ENCODE results near the gene EHMT2.
"Not testable (repeated sequence)": the region's sequence is repeated elsewhere in the genome, so short reads cannot be mapped to it uniquely, and the experiment has no call there.

Gene EHMT2

DNA sequence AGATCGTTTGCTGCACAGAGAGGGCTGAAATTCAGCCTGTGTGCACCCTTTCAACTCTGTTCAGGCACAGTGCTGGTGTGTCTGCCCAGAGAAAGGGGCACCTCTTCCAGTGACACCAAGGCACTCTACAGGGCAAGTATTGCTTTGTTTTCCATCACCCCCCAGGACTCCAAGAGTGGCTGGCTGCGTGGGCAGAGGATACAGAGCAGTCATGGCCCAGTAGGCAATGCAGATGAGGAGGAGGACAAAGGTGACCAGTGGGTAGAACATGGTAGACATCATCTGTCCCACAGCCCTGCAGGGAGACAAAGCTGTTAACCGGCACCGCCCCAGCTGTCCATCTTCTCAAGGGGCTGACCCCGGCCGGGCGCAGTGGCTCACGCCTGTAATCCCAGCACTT lies 28.2 kb downstream of the EHMT2 start:
- no peak for DNase-seq

DNA sequence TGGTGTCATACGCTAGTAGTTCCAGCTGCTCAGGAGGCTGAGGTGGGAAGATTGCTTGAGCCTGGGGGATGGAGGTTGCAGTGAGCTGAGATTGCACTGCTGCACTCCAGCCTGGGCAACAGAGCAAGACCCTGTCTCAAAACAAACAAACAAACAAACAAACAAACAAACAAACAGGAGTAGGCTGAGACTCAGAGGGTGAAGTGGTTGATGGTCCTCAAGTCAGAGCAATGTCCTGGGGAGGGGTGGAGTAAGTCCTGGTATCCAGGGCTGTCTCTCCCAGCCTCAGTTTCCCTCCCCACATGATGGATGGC lies 28.9 kb downstream of the EHMT2 start:
- DNase-seq, result not testable (repeated sequence)

GRCh38 chr6:31865205-31866118 lies 32.0 kb downstream of the EHMT2 start:
- DNase-seq, result no peak

DNA sequence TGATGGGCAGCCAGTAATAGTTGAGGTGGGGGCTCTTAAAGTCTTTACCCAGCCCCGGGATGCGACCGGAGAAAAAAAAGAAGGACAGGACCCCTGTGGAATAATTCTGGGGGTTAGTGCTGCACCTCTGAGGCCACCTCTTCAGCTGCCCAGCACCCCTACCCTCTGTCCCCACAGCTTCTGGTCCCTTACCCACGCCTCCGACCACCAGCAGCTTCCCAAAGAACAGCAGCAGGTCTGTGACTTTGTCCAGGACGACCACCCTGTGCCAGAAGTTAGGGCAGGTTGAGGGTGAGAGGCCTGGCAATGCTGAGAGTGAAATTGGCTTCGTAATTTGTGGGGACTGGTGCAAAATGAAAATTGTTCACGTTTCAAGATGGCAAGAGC lies 32.7 kb downstream of the EHMT2 start:
- DNase-seq, result no peak

DNA sequence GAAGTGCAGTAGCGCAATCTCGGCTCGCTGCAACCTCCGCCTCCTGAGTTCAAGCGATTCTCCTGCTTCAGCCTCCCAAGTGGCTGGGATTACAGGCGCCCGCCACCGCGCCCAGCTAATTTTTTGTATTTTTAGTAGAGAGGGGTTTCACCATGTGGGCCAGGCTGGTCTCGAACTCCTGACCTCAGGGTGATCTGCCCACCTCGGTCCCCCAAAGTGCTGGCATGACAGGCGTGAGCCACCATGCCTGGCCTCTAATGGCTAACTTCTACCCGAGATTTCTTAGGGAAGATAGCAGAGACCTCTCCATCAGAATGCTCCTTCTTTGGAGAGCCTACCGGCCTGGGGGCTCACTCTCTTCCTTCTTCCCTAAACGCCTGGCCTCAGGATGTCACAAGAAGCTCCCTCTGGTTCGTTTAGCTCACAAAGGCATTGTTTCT lies 33.4 kb downstream of the EHMT2 start:
- DNase-seq, result not testable (repeated sequence)

DNA sequence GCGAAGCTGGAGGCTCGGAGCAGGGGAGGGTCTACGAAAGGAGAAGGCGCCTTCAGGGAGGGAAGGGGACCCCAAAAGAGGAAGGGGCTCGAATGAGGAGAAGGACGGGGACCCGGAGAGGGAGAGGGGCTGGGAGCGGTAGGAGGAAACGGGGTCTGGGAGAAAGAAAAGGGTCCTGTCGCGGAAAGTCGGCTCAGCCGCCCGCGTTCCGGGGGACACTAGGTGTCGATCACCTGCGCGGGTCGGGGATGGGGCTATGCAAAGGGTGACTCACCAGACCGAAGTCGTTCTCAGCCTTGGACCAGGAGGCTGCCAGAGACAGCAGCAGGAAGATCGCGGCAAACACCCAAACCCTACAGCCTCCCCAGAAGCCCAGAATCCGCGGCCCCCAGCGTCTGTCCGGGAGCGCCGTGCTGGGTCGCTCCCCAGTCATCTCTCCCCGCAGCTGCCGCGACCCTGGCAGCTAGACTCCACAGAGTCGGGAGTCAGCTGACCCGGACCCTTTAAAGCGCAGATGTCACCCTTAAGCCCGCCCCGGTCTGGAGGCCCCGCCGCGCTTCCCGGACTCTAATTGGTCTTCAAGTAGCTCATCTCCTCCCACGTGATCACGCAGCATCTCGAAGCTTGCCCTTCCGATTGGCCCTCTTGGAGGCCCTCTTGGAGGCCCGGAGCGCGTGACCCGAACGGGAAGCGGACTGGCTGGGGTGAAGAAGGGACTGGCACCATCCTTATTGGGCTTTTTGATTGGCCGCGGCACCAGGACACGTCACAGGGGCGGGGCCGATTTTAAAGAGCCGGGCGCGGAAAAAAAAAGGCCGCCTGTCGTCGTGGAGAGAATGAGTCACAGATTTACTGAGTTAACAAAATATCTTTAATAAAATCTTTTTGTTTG lies 34.9 kb downstream of the EHMT2 start, which contains the start of gene NEU1:
TSS of gene NEU1 (minus strand) at position 478 of the 892 bp plus-strand sequence. CDS start at position 433, 45 bp downstream.
- DNase-seq, result peak; percentile 100

GRCh38 chr6:31861919-31862343 lies 35.6 kb downstream of the EHMT2 start:
- no peak for DNase-seq

- DNase-seq, result no peak
Observed at GRCh38 chr6:31861150-31861549, 36.3 kb downstream of the EHMT2 start.

DNA sequence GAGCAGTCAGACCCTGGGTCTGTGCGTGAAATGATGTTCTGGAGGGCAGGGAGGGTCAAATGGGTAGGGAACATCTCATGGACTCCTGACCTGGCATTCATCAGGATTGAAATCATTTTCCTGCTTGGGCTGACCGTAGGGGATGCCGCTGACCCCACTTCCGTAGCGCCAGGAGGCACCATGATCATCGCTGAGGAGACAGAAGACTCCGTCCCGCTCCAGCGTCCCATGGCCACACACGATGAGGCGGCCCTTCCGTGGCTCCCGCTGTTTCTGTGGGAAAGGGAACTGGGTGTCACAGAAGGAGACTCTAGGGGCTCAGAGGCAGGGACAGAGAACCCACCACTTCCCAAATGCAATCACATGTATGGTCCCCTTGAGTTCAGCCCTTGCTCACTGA lies 37.1 kb downstream of the EHMT2 start:
- DNase-seq, result no peak

- no peak for DNase-seq
Observed at GRCh38 chr6:31859923-31860322, 37.6 kb downstream of the EHMT2 start.

DNA sequence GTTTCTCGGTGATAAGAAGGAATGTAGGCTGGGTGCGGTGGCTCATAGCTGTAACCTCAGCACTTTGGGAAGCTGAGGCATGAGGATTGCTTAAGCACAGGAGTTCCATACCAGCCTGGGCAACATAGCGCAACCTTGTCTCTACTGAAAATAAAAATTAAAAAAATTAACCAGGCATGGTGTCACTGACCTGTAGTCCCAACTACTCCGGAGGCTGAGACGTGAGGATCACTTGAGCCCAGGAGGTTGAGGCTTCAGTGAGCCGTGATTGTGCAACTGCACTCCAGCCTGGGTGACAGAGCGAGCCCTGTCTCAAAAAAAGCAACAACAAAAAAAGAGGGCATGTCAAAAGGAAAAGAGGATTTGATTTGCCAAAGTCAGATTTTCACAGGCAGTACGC lies 38.8 kb downstream of the EHMT2 start:
- DNase-seq, result no peak

DNA sequence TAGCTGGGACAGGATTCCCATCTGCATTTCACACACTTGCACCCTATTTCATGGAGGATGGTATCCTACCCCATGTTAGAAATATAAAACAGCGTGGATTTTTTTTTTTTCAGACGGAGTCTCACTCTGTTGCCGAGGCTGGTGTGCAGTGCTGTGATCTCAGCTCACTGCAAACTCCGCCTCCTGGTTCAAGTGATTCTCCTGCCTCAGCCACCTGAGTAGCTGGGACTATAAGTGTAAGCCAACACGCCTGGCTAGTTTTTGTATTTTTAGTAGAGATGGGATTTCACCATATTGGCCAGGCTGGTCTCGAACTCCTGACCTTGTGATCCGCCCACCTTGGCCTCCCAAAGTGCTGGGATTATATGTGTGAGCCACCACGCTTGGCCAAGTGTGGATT lies 39.7 kb downstream of the EHMT2 start:
- DNase-seq, result not testable (repeated sequence)

DNA sequence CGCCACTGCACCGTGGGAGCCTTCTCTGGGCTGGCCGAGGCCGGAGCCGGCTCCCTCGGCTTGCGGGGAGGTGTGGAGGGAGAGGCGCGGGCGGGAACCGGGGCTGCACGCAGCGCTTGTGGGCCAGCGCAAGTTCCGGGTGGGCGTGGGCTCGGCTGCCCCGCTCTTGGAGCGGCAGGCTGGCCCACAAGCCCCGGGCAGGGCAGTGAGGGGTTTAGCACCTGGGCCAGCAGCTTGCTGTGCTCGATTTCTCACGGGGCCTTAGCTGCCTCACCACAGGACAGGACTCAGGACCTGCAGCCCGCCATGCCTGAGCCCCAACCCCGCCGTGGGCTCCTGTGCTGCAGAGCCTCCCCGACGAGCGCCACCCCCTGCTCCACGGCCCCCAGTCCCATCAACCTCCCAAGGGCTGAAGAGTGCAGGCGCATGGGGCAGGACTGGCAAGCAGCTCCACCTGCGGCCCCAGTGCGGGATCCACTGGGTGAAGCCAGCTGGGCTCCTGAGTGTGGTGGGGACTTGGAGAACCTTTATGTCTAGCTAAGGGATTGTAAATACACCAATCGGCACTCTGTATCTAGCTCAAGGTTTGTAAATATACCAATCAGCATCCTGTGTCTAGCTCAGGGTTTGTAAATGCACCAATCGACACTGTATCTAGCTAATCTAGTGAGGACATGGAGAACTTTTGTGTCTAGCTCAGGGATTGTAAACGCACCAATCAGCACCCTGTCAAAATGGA lies 45.3 kb downstream of the EHMT2 start:
- peak; percentile 25 for DNase-seq

GRCh38 chr6:31851485-31851832 lies 46.0 kb downstream of the EHMT2 start:
- no peak for DNase-seq

GRCh38 chr6:31850765-31851484 lies 46.6 kb downstream of the EHMT2 start:
- DNase-seq, result no peak

DNA sequence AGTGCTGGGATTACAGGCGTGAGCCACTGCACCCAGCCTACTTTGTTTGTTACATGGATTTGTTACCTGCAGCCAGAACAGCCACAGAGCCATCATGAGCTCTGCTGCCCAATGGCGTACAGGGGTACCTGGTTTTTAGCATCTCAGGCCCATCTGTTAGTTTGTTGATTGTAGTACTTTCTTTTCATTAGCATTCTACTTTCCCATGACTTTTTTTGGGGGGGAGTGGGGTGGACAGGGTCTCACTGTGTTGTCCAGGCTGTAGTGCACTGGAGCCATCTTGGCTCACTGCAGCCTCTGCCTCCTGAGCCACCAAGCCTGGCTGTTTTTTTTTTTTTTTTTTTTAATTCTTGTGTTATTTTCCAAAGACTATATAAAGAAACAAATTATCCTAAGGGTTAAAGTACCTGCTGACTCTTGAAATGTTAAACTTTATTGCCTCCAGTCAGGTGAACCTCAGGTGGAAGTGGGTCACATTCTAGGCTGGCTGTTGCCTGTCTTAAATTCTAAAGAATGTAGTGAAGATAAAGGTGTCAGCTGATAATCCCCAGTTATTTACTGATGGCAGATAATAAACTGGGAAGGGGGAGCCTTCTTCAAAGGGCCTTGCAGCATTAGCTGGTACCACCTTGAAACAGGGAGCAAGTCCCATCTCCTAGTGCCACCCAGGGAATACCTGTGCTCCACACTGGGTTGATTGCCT lies 50.1 kb downstream of the EHMT2 start:
- no peak for DNase-seq

GRCh38 chr6:31844507-31844906 lies 53.0 kb downstream of the EHMT2 start:
- DNase-seq, result no peak

GRCh38 chr6:31842053-31842452 lies 55.4 kb downstream of the EHMT2 start:
- DNase-seq, result no peak

DNA sequence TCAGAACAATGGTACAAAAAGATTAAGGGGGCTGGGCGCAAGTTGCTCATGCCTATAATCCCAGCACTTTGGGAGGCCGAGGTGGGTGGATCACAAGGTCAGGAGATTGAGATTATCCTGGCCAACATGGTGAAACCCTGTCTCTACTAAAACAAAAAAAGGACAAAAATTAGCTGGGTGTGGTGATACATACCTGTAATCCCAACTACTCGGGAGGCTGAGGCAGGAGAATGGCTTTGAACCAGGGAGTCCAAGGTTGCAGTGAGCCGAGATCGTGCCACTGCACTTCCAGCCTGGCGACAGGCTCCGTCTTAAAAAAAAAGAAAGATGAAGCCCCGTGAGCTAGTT lies 57.7 kb downstream of the EHMT2 start:
- not testable (repeated sequence) for DNase-seq

DNA sequence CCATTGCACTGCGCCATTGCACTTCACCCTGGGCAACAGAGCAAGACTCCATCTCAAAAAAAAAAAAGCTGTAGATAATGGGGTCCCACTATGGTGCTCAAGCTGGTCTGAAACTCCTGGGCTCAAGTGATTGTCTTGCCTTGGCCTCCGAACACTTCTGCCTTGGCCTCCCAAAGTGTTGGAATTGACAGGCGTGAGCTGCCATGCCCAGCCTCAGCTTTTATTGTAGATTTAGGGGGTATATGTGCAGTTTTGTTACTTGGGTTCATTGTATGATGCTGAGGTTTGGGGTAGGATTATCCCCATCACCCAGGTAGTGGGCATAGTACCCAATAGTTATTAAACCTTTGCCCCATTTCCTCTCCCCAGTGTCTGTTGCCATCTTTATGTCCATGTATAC lies 58.5 kb downstream of the EHMT2 start:
- no peak for DNase-seq

DNA sequence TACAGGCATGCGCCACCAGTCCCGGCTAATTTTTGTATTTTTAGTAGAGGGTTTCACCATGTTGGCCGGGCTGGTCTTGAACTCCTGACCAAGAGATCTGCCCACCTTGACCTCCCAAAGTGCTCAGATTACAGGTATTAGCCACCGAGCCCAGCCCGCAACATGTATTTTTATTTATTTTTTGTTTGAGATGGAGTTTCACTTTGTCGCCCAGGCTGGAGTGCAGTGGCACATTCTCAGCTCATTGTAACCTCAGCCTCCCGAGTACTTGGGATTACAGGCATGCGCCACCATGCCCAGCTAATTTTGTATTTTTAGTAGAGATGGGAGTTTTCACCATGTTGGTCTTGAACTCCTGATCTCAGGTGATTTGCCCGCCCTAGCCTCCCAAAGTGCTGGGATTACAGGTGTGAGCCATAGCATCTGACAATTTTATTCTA lies 59.4 kb downstream of the EHMT2 start:
- DNase-seq, result not testable (repeated sequence)
